ENCODE results near the gene CIDEA. TPM values are rescaled to one million over a fixed set of nuclear protein-coding genes. Genes with fewer than 3 reads are reported as not detected.

CIDEA gene
- total RNA-seq, 1 donor from 2014 or later, result not detected

- Mint-ChIP-seq H3K36me3 (ENCODE audit: insufficient read depth) (no peaks in the 10 kb centered on the region), H3K4me1 (ENCODE audit: low read depth) (no peaks in the 10 kb centered on the region), H3K27ac (no peak overlapping the region), H3K9me3 (ENCODE audit: low read depth) (no peaks in the 10 kb centered on the region), H3K27me3 (peaks cover 31% of the 10 kb centered on the region), H3K4me3 (ENCODE audit: low read depth) (no peak overlapping the region)
- DNase-seq (ENCODE audit: low spot score, unreplicated experiment), result no peak
- TF ChIP-seq CTCF (IDR thresholded peaks at IDR 0.05; ENCODE audit: unreplicated experiment), result no peak
Measured at GRCh38 chr18:12296457-12296856, 42.3 kb downstream of the CIDEA start.

GRCh38 chr18:12299862-12300261 lies 45.7 kb downstream of the CIDEA start:
- no peak for DNase-seq (ENCODE audit: low spot score, unreplicated experiment)
- no peak for TF ChIP-seq CTCF (IDR thresholded peaks at IDR 0.05; ENCODE audit: unreplicated experiment)
- H3K27me3 Mint-ChIP-seq, result peaks cover 27% of the 10 kb centered on the region
- H3K27ac Mint-ChIP-seq, result no peak overlapping the region
- no peaks in the 10 kb centered on the region for H3K9me3 Mint-ChIP-seq (ENCODE audit: low read depth)
- peaks cover 2% of the 10 kb centered on the region for H3K4me1 Mint-ChIP-seq (ENCODE audit: low read depth)
- H3K4me3 Mint-ChIP-seq (ENCODE audit: low read depth), result no peak overlapping the region
- H3K36me3 Mint-ChIP-seq (ENCODE audit: insufficient read depth), result no peaks in the 10 kb centered on the region

GRCh38 chr18:12301263-12302005 lies 47.3 kb downstream of the CIDEA start:
- H3K27me3 Mint-ChIP-seq, result peaks cover 42% of the 10 kb centered on the region
- no peak overlapping the region for H3K27ac Mint-ChIP-seq
- no peaks in the 10 kb centered on the region for H3K9me3 Mint-ChIP-seq (ENCODE audit: low read depth)
- H3K4me1 Mint-ChIP-seq (ENCODE audit: low read depth), result peaks cover 4% of the 10 kb centered on the region
- TF ChIP-seq CTCF (IDR thresholded peaks at IDR 0.05; ENCODE audit: unreplicated experiment), result no peak
- no peak overlapping the region for H3K4me3 Mint-ChIP-seq (ENCODE audit: low read depth)
- no peaks in the 10 kb centered on the region for H3K36me3 Mint-ChIP-seq (ENCODE audit: insufficient read depth)
- DNase-seq (ENCODE audit: low spot score, unreplicated experiment), result no peak

GRCh38 chr18:12302391-12303147 lies 48.4 kb downstream of the CIDEA start:
- H3K9me3 Mint-ChIP-seq (ENCODE audit: low read depth), result no peaks in the 10 kb centered on the region
- H3K27ac Mint-ChIP-seq, result no peak overlapping the region
- no peaks in the 10 kb centered on the region for H3K36me3 Mint-ChIP-seq (ENCODE audit: insufficient read depth)
- H3K27me3 Mint-ChIP-seq, result peaks cover 50% of the 10 kb centered on the region
- no peak for TF ChIP-seq CTCF (IDR thresholded peaks at IDR 0.05; ENCODE audit: unreplicated experiment)
- H3K4me3 Mint-ChIP-seq (ENCODE audit: low read depth), result no peak overlapping the region
- no peak for DNase-seq (ENCODE audit: low spot score, unreplicated experiment)
- H3K4me1 Mint-ChIP-seq (ENCODE audit: low read depth), result peaks cover 11% of the 10 kb centered on the region

GRCh38 chr18:12304351-12305210 lies 50.4 kb downstream of the CIDEA start:
- no peak for TF ChIP-seq CTCF (IDR thresholded peaks at IDR 0.05; ENCODE audit: unreplicated experiment)
- Mint-ChIP-seq H3K27me3 (peaks cover 60% of the 10 kb centered on the region), H3K9me3 (ENCODE audit: low read depth) (no peaks in the 10 kb centered on the region), H3K36me3 (ENCODE audit: insufficient read depth) (no peaks in the 10 kb centered on the region), H3K27ac (no peak overlapping the region), H3K4me1 (ENCODE audit: low read depth) (peaks cover 11% of the 10 kb centered on the region), H3K4me3 (ENCODE audit: low read depth) (no peak overlapping the region)
- DNase-seq (ENCODE audit: low spot score, unreplicated experiment), result no peak
